Lower lobe of right lung (tissue), 2 donors: ENCODE measurements around the gene CXCL3. TPM values are rescaled to one million over a fixed set of nuclear protein-coding genes. Genes with fewer than 3 reads are reported as not detected.

Experiments
- ATAC-seq, 2 donors: fragments of 200-7000 bp; cut with Tn5 transposase; one replicate each; pipeline ENCODE4 v1.9.1; 2020 to 2022; ENCODE audit warnings: mild to moderate bottlenecking in 2 of 2, moderate library complexity in 2 of 2
- DNase-seq: peaks from one replicate; pipeline ENCODE4 v3.0.0-alpha.2; 2020
- H3K27ac ChIP-seq: fragments of 200-600 bp; one replicate; pipeline ENCODE4 v1.8.0; 2022
- H3K27me3 ChIP-seq: fragments of 200-600 bp; one replicate; pipeline ENCODE4 v1.8.0; 2022; ENCODE audit warnings: low read depth
- H3K36me3 ChIP-seq: fragments of 200-600 bp; one replicate; pipeline ENCODE4 v1.8.0; 2022; ENCODE audit warnings: mild to moderate bottlenecking
- H3K4me1 ChIP-seq: fragments of 200-600 bp; one replicate; pipeline ENCODE4 v1.8.0; 2022
- H3K4me3 ChIP-seq: fragments of 200-600 bp; one replicate; pipeline ENCODE4 v1.8.0; 2022; ENCODE audit warnings: mild to moderate bottlenecking
- H3K9me3 ChIP-seq: fragments of 200-600 bp; one replicate; pipeline ENCODE4 v1.8.0; 2022
- CTCF ChIP-seq: fragments of 200-600 bp; IDR thresholded peaks from one replicate; pipeline ENCODE4 v1.8.0; 2022; ENCODE audit warnings: antibody characterized with exemption, mild to moderate bottlenecking
- intact Hi-C: fragments of 100-400 bp; cut with DNase I; formaldehyde crosslinking; loops from one replicate; pipeline ENCODE4 v1.11.0; 2022
- total RNA-seq: library from RNA; stranded (reverse); fragmentation: NEBNext Ultra II Directional; extraction: Animal tissue kit (Norgen Biotek cat#: 25700); gene quantifications from one replicate; pipeline ENCODE4 v1.2.1, GENCODE V29; 2021
- donor health status: DM: no; HTN: yes; CAD: no; lungs with severe emphysema.

The CXCL3 gene
- total RNA-seq, 1 donor from 2014 or later = 12.1 TPM

GRCh38 chr4:74065115-74065642 lies 26.7 kb upstream of the CXCL3 start:
- H3K27me3 ChIP-seq = no peaks in the 10 kb centered on the region
- TF ChIP-seq CTCF = no peak
- DNase-seq (no peak), ATAC-seq (no peak)
- H3K9me3 ChIP-seq = peaks cover 3% of the 10 kb centered on the region
- no peaks in the 10 kb centered on the region for H3K36me3 ChIP-seq
- no peak overlapping the region for H3K27ac ChIP-seq
- H3K4me3 ChIP-seq = no peak overlapping the region
- no peaks in the 10 kb centered on the region for H3K4me1 ChIP-seq
- intact Hi-C loops = no loop called here

GRCh38 chr4:74063859-74064258 lies 25.4 kb upstream of the CXCL3 start:
- no peak for DNase-seq
- Histone ChIP-seq H3K36me3 (no peaks in the 10 kb centered on the region), H3K4me1 (no peaks in the 10 kb centered on the region), H3K27ac (no peak overlapping the region), H3K9me3 (peaks cover 3% of the 10 kb centered on the region), H3K27me3 (no peaks in the 10 kb centered on the region), H3K4me3 (no peak overlapping the region)
- no peak for ATAC-seq
- intact Hi-C loops = no loop called here
- TF ChIP-seq CTCF = no peak

GRCh38 chr4:74062953-74063352 lies 24.5 kb upstream of the CXCL3 start:
- Histone ChIP-seq H3K4me1 (no peaks in the 10 kb centered on the region), H3K36me3 (no peaks in the 10 kb centered on the region), H3K9me3 (peaks cover 3% of the 10 kb centered on the region), H3K27ac (no peak overlapping the region), H3K27me3 (no peaks in the 10 kb centered on the region), H3K4me3 (no peak overlapping the region)
- no peak for TF ChIP-seq CTCF
- ATAC-seq (no peak), DNase-seq (no peak)
- intact Hi-C loops = no loop called here

- Histone ChIP-seq H3K4me3 (no peak overlapping the region), H3K36me3 (no peaks in the 10 kb centered on the region), H3K27ac (no peak overlapping the region), H3K9me3 (peaks cover 3% of the 10 kb centered on the region), H3K4me1 (no peaks in the 10 kb centered on the region), H3K27me3 (no peaks in the 10 kb centered on the region)
- DNase-seq = no peak
- intact Hi-C loops = no loop called here
- TF ChIP-seq CTCF = no peak
- ATAC-seq = no peak
These were observed 22.9 kb upstream of the CXCL3 start for GRCh38 chr4:74061430-74061829.

- Histone ChIP-seq H3K4me3 (no peak overlapping the region), H3K9me3 (peaks cover 3% of the 10 kb centered on the region), H3K36me3 (no peaks in the 10 kb centered on the region), H3K4me1 (no peaks in the 10 kb centered on the region), H3K27me3 (no peaks in the 10 kb centered on the region), H3K27ac (no peak overlapping the region)
- intact Hi-C loops = no loop called here
- ATAC-seq (no peak), DNase-seq (no peak)
- TF ChIP-seq CTCF = no peak
These were observed 20.8 kb upstream of the CXCL3 start for GRCh38 chr4:74059161-74059829.
